ENCODE measurements around the gene FASN.

- TF ChIP-seq, protein P1, sequence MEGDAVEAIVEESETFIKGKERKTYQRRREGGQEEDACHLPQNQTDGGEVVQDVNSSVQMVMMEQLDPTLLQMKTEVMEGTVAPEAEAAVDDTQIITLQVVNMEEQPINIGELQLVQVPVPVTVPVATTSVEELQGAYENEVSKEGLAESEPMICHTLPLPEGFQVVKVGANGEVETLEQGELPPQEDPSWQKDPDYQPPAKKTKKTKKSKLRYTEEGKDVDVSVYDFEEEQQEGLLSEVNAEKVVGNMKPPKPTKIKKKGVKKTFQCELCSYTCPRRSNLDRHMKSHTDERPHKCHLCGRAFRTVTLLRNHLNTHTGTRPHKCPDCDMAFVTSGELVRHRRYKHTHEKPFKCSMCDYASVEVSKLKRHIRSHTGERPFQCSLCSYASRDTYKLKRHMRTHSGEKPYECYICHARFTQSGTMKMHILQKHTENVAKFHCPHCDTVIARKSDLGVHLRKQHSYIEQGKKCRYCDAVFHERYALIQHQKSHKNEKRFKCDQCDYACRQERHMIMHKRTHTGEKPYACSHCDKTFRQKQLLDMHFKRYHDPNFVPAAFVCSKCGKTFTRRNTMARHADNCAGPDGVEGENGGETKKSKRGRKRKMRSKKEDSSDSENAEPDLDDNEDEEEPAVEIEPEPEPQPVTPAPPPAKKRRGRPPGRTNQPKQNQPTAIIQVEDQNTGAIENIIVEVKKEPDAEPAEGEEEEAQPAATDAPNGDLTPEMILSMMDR (IDR thresholded peaks at IDR 0.05; ENCODE audit: low read length) = no peak
- TF ChIP-seq EZH2phosphoT487 (IDR thresholded peaks at IDR 0.05; ENCODE audit: low read length) = no peak
These were observed 10.5 kb upstream of the FASN start for GRCh38 chr17:82108496-82108945.

All from MM.1S (cell line).